Stimulated activated CD4-positive, alpha-beta T cell treated with anti-CD3 and anti-CD28 coated beads, Interleukin-4, amount 100 ng/mL, for 4 hours (primary cell): ENCODE results near the gene LIME1.
"Not testable (repeated sequence)": the region's sequence is repeated elsewhere in the genome, so short reads cannot be mapped to it uniquely, and the experiment has no call there.

Experiments
- DNase-seq, 2 experiments: peaks; one replicate each; pipeline ENCODE4 v3.0.0-alpha.2; 2020

The LIME1 gene

GRCh38 chr20:63708301-63709148 is 27.9 kb upstream of the LIME1 start:
- no peak for DNase-seq

- no peak for DNase-seq
Measured at GRCh38 chr20:63709149-63709527, 27.3 kb upstream of the LIME1 start.

- DNase-seq, result no peak
Measured at GRCh38 chr20:63711085-63711645, 25.3 kb upstream of the LIME1 start.

GRCh38 chr20:63712191-63712590 is 24.3 kb upstream of the LIME1 start:
- no peak for DNase-seq

- DNase-seq, result no peak
Measured at GRCh38 chr20:63714858-63715257, 21.6 kb upstream of the LIME1 start.

- no peak for DNase-seq
Measured at GRCh38 chr20:63718996-63719395, 17.5 kb upstream of the LIME1 start.

- not testable (repeated sequence) for DNase-seq
Measured at GRCh38 chr20:63722967-63723622, 13.4 kb upstream of the LIME1 start.

- DNase-seq, result not testable (repeated sequence)
Measured at GRCh38 chr20:63730189-63730733, 6.2 kb upstream of the LIME1 start.

- DNase-seq, result no peak
Measured at GRCh38 chr20:63731410-63731809, 5.1 kb upstream of the LIME1 start.

GRCh38 chr20:63732118-63733095 is 4.1 kb upstream of the LIME1 start:
- DNase-seq, result no peak

GRCh38 chr20:63733117-63733516 is 3.3 kb upstream of the LIME1 start:
- DNase-seq, result no peak

- no peak for DNase-seq
Measured at GRCh38 chr20:63733579-63734081, 2.8 kb upstream of the LIME1 start.

- DNase-seq, result no peak
Measured at GRCh38 chr20:63734111-63734945, 2.1 kb upstream of the LIME1 start.

- no peak for DNase-seq
Measured at GRCh38 chr20:63734946-63735858, 1.3 kb upstream of the LIME1 start.

GRCh38 chr20:63736893-63737694 is 630 bp downstream of the LIME1 start:
- peak; percentile 43 to 55 for DNase-seq

GRCh38 chr20:63737695-63737944 is 1.2 kb downstream of the LIME1 start:
- no peak for DNase-seq

- peak in 1 of 2 experiments; percentile 36 for DNase-seq
Measured at GRCh38 chr20:63737945-63738686, 1.7 kb downstream of the LIME1 start.

GRCh38 chr20:63738687-63739129 is 2.2 kb downstream of the LIME1 start:
- no peak for DNase-seq
